Body of pancreas (tissue), 4 donors: ENCODE results near the gene NDNF. TPM values are rescaled to one million over a fixed set of nuclear protein-coding genes. Genes with fewer than 3 reads are reported as not detected.

Experiments
- ATAC-seq: fragments of 150-250 bp; one replicate; pipeline ENCODE4 v1.9.1; 2016
- DNase-seq, 4 donors: peaks; one replicate each; pipeline ENCODE4 v3.0.0-alpha.2; 2019
- H3K27ac ChIP-seq, 4 donors: fragments of 200-600 bp; sonication (generic); 1 replicate in 3 of 4; 2 replicates in 1 of 4; pipeline versions ENCODE4 v1.5.1 to v1.6.1; 2016 to 2019; ENCODE audit warnings: mild to moderate bottlenecking in 1 of 4, mixed read lengths in 1 of 4, moderate library complexity in 1 of 4
- H3K27me3 ChIP-seq, 2 donors: fragments of 200-600 bp; sonication (generic); one replicate each; pipeline ENCODE4 v1.6.0; 2016; ENCODE audit warnings: mild to moderate bottlenecking in 1 of 2
- H3K36me3 ChIP-seq, 2 donors: fragments of 200-600 bp; sonication (generic); replicated peaks in 1 of 2; 2 replicates each; pipeline ENCODE4 v1.5.1; 2016; ENCODE audit warnings: low read depth in 2 of 2; ENCODE audit not compliant: insufficient read depth in 1 of 2
- H3K4me1 ChIP-seq: fragments of 200-600 bp; sonication (generic); one replicate; pipeline ENCODE4 v1.6.0; 2016
- H3K4me3 ChIP-seq, 2 donors: fragments of 200-600 bp; sonication (generic); 1 replicate in 1 of 2; 2 replicates in 1 of 2; pipeline ENCODE4 v1.5.1; 2016 to 2019
- H3K9me3 ChIP-seq, 3 donors: fragments of 200-600 bp; sonication (generic); 1 replicate in 2 of 3; 2 replicates in 1 of 3; pipeline ENCODE4 v1.5.1; 2016
- CTCF ChIP-seq, 7 experiments: fragments of 450-650 bp in 4 of 7; fragments of 200-600 bp in 3 of 7; sonication (generic) in 3 of 7; IDR thresholded peaks; one replicate each; pipeline ENCODE4 v1.5.1; 2016 to 2019; ENCODE audit warnings: antibody characterized with exemption in 7 of 7
- POLR2A ChIP-seq, 3 donors: fragments of 450-650 bp; IDR thresholded peaks; one replicate each; pipeline ENCODE4 v1.6.1; 2016; ENCODE audit warnings: antibody characterized with exemption in 3 of 3, mild to moderate bottlenecking in 2 of 3
- WGBS, 2 donors: methylation state at CpG; one replicate each; pipeline ENCODE4 v1.1.5; 2017; 5-methylcytosine and 5-hydroxymethylcytosine counted together
- intact Hi-C: fragments of 100-400 bp; cut with DNase I; formaldehyde crosslinking; loops from one replicate; pipeline ENCODE4 v1.15.1; 2023
- total RNA-seq, 2 donors: library from RNA; depleted of rRNA; stranded (reverse); fragments of >200 nt; gene quantifications; one replicate each; pipeline ENCODE4 v1.1.0, GENCODE V29; 2016

Gene NDNF
- total RNA-seq, 2 donors from 2014 or later = 0.52 to 0.66 TPM

GRCh38 chr4:120990246-120990645 lies 82.1 kb downstream of the NDNF start:
- H3K4me1 ChIP-seq = no peaks in the 10 kb centered on the region
- ATAC-seq (no peak), DNase-seq (no peak)
- no peak for TF ChIP-seq POLR2A (IDR thresholded peaks at IDR 0.05)
- TF ChIP-seq CTCF (IDR thresholded peaks at IDR 0.05) = no peak
- no peaks in the 10 kb centered on the region for H3K9me3 ChIP-seq
- no peaks in the 10 kb centered on the region for H3K27me3 ChIP-seq
- intact Hi-C loops = no loop called here
- no peaks in the 10 kb centered on the region for H3K36me3 ChIP-seq
- H3K27ac ChIP-seq = no peak overlapping the region
- 74 to 100% methylated on average over 2 of the region's 2 CpGs for WGBS, 2 donors
- H3K4me3 ChIP-seq = no peak overlapping the region

Other genes starting within 250 kb of the NDNF start
- gene PRDM5, start 149.8 kb downstream of the NDNF start, total RNA-seq = 10 to 100 TPM in 1 of 2 donors, 1 to 10 TPM in 1; 9.6 to 36.3 TPM
- not detected for gene TNIP3, start 91.8 kb upstream of the NDNF start, total RNA-seq